A549 (cell line): ENCODE measurements around the gene GOLGA1. TPM values are rescaled to one million over a fixed set of nuclear protein-coding genes. Genes with fewer than 3 reads are reported as not detected.

ENCODE experiments used
- ATAC-seq, 2 experiments: fragments of 200-7000 bp in 1 of 2; fragments of >200 bp in 1 of 2; cut with Nextera tagmentation in 1 of 2; cut with Tn5 transposase in 1 of 2; 3 replicates each; pipeline versions ENCODE4 v1.8.0 to v1.9.1; 2018 to 2020; ENCODE audit warnings: mild to moderate bottlenecking in 1 of 2, moderate library complexity in 1 of 2
- CTCF ChIA-PET: fragments of 300-600 bp; sonication (Branson Sonifier 250); formaldehyde crosslinking; extraction: SDS; loops from one replicate; lab custom pipeline; 2021; ENCODE audit warnings: antibody characterized with exemption, inconsistent platforms; lab: Yijun Ruan, JAX
- POLR2A ChIA-PET: fragments of 350-600 bp; formaldehyde crosslinking; extraction: SDS; loops from one replicate; lab custom pipeline; 2021; ENCODE audit warnings: antibody characterized with exemption, inconsistent platforms; lab: Yijun Ruan, JAX
- DNase-seq, 2 experiments: peaks; one replicate each; pipeline versions ENCODE4 v3.0.0 to v3.0.0-alpha.2; 2011 to 2016; ENCODE audit warnings: low read depth in 1 of 2, low spot score in 1 of 2
- FAIRE-seq: peaks from 2 replicates; lab custom pipeline; 2011; peaks lifted over from hg19 to GRCh38; lab: Jason Lieb, UNC
- H3K27ac ChIP-seq, 2 experiments: fragments of >200 bp; sonication (Bioruptor Twin); formaldehyde crosslinking; 3 replicates each; pipeline ENCODE4 v1.5.1; 2016 to 2017
- H3K4me1 ChIP-seq: fragments of >200 bp; sonication (Bioruptor Twin); formaldehyde crosslinking; 3 replicates; pipeline ENCODE4 v1.6.1; 2016
- H3K4me2 ChIP-seq: fragments of >200 bp; sonication (Bioruptor Twin); formaldehyde crosslinking; 3 replicates; pipeline ENCODE4 v1.6.1; 2016
- H3K4me3 ChIP-seq: fragments of >200 bp; sonication (Bioruptor Twin); formaldehyde crosslinking; 3 replicates; pipeline ENCODE4 v1.5.1; 2016
- H3K9me3 ChIP-seq: fragments of >200 bp; sonication (Bioruptor Twin); formaldehyde crosslinking; 3 replicates; pipeline ENCODE4 v1.6.1; 2016
- CBX2 ChIP-seq: fragments of 200-600 bp; sonication (generic); IDR thresholded peaks from 2 replicates; pipeline ENCODE4 v1.6.1; 2016; ENCODE audit warnings: low read depth, mild to moderate bottlenecking, borderline replicate concordance
- CBX8 ChIP-seq: fragments of 200-600 bp; sonication (generic); IDR thresholded peaks from 2 replicates; pipeline ENCODE4 v1.6.1; 2016
- CEBPB ChIP-seq, 2 experiments: fragments of >200 bp in 1 of 2; sonication (Bioruptor Twin) in 1 of 2; formaldehyde crosslinking in 1 of 2; IDR thresholded peaks; 2 replicates each; pipeline ENCODE4 v1.6.1; 2012 to 2016
- CHD2 ChIP-seq: fragments of 150-350 bp; IDR thresholded peaks from 2 replicates; pipeline ENCODE4 v1.6.1; 2014; ENCODE audit warnings: low read length; ENCODE audit not compliant: partially characterized antibody
- ELK1 ChIP-seq: fragments of 150-350 bp; IDR thresholded peaks from 2 replicates; pipeline ENCODE4 v1.6.1; 2014; ENCODE audit warnings: low read depth, mild to moderate bottlenecking, low read length
- FOSB ChIP-seq: fragments of 250-450 bp; sonication (Bioruptor Pico); IDR thresholded peaks from 2 replicates; pipeline ENCODE4 v1.5.0; 2020; ENCODE audit warnings: mild to moderate bottlenecking, moderate library complexity
- FOSL2 ChIP-seq, 2 experiments: fragments of 450-650 bp in 1 of 2; fragments of >200 bp in 1 of 2; sonication (Bioruptor Twin) in 1 of 2; formaldehyde crosslinking; IDR thresholded peaks; 2 replicates each; pipeline versions ENCODE4 v1.5.0 to v1.6.1; 2016 to 2020; ENCODE audit warnings: mild to moderate bottlenecking in 1 of 2, moderate library complexity in 1 of 2
- GATA3 ChIP-seq: IDR thresholded peaks from 2 replicates; pipeline ENCODE4 v1.6.1; 2012; ENCODE audit warnings: borderline replicate concordance
- HEYL ChIP-seq: fragments of 250-450 bp; sonication (Bioruptor Pico); IDR thresholded peaks from 2 replicates; pipeline ENCODE4 v1.8.0; 2021; ENCODE audit warnings: mild to moderate bottlenecking, moderate library complexity
- HMGXB4 ChIP-seq: fragments of 250-450 bp; sonication (Bioruptor Pico); IDR thresholded peaks from 2 replicates; pipeline ENCODE4 v1.5.0; 2021; ENCODE audit warnings: mild to moderate bottlenecking, moderate library complexity, borderline replicate concordance
- HOXA7 ChIP-seq: fragments of 250-450 bp; sonication (Bioruptor Pico); IDR thresholded peaks from 2 replicates; pipeline ENCODE4 v1.5.0; 2020; ENCODE audit warnings: mild to moderate bottlenecking, moderate library complexity
- JUN ChIP-seq, 2 experiments: fragments of >200 bp; sonication (Bioruptor Twin); formaldehyde crosslinking; IDR thresholded peaks; 2 replicates in 1 of 2; 3 replicates in 1 of 2; pipeline ENCODE4 v1.6.1; 2016 to 2017
- JUNB ChIP-seq: fragments of >200 bp; sonication (Bioruptor Twin); formaldehyde crosslinking; IDR thresholded peaks from 2 replicates; pipeline ENCODE4 v1.6.1; 2016
- KDM1A ChIP-seq: fragments of 200-600 bp; sonication (generic); IDR thresholded peaks from 2 replicates; pipeline ENCODE4 v1.6.1; 2016; ENCODE audit warnings: low read depth, mild to moderate bottlenecking
- MAFK ChIP-seq: fragments of 450-650 bp; IDR thresholded peaks from 2 replicates; pipeline ENCODE4 v1.6.1; 2014; ENCODE audit not compliant: partially characterized antibody
- NFE2L2 ChIP-seq: fragments of 150-350 bp; conservative IDR thresholded peaks from 2 replicates; pipeline ENCODE4 v1.6.1; 2014; ENCODE audit warnings: low read length
- NPAS2 ChIP-seq: fragments of 250-450 bp; sonication (Bioruptor Pico); IDR thresholded peaks from 2 replicates; pipeline ENCODE4 v1.8.0; 2022; ENCODE audit warnings: mild to moderate bottlenecking, moderate library complexity, borderline replicate concordance
- PHF8 ChIP-seq: fragments of 200-600 bp; sonication (generic); IDR thresholded peaks from 2 replicates; pipeline ENCODE4 v1.6.1; 2016; ENCODE audit warnings: low read depth, mild to moderate bottlenecking, antibody characterized with exemption, moderate library complexity, borderline replicate concordance
- POLR2A ChIP-seq: IDR thresholded peaks from 2 replicates; pipeline ENCODE4 v1.6.1; 2012; ENCODE audit warnings: mild to moderate bottlenecking, low read length
- POLR2AphosphoS2 ChIP-seq: conservative IDR thresholded peaks from 2 replicates; pipeline ENCODE4 v1.6.1; 2012; ENCODE audit warnings: low read length, improper control_type of control experiment, inconsistent platforms
- RARB ChIP-seq: fragments of 250-450 bp; sonication (Bioruptor Pico); IDR thresholded peaks from 2 replicates; pipeline ENCODE4 v1.8.0; 2021; ENCODE audit warnings: mild to moderate bottlenecking, moderate library complexity
- RCOR1 ChIP-seq: fragments of 150-350 bp; IDR thresholded peaks from 2 replicates; pipeline ENCODE4 v1.6.1; 2014; ENCODE audit warnings: antibody characterized with exemption, low read length, low read depth
- RFX5 ChIP-seq: fragments of 450-650 bp; IDR thresholded peaks from 2 replicates; pipeline ENCODE4 v1.7.1; 2014; ENCODE audit warnings: antibody characterized with exemption, mild to moderate bottlenecking, moderate library complexity
- RNF2 ChIP-seq: fragments of 200-600 bp; sonication (generic); IDR thresholded peaks from 2 replicates; pipeline ENCODE4 v1.6.1; 2016; ENCODE audit warnings: low read depth, mild to moderate bottlenecking, antibody characterized with exemption, moderate library complexity, borderline replicate concordance
- SMC3 ChIP-seq: fragments of >200 bp; sonication (Bioruptor Twin); formaldehyde crosslinking; IDR thresholded peaks from 3 replicates; pipeline ENCODE4 v1.6.1; 2018; ENCODE audit warnings: inconsistent platforms
- TFCP2L1 ChIP-seq: fragments of 250-450 bp; sonication (Bioruptor Pico); IDR thresholded peaks from 2 replicates; pipeline ENCODE4 v1.5.0; 2021; ENCODE audit warnings: mild to moderate bottlenecking
- ZSCAN20 ChIP-seq: fragments of 250-450 bp; sonication (Bioruptor Pico); IDR thresholded peaks from 2 replicates; pipeline ENCODE4 v1.8.0; 2022; ENCODE audit warnings: mild to moderate bottlenecking, moderate library complexity
- WGBS: methylation state at CpG from one replicate; pipeline ENCODE4 v1.1.6; 2017; ENCODE audit errors: missing lambda C conversion rate; 5-methylcytosine and 5-hydroxymethylcytosine counted together
- polyA plus RNA-seq, 4 experiments: library from polyadenylated mRNA; depleted of rRNA in 3 of 4; stranded (reverse); fragments of >200 nt; fragmentation: RNase III in 1 of 4; extraction: RNeasy Plus Mini Kit Qiagen cat#74134 plus additional on column Dnase treatment in 1 of 4; gene quantifications; 2 replicates in 3 of 4; 3 replicates in 1 of 4; pipeline ENCODE4 v1.2.3, GENCODE V29; 2011 to 2017

Gene GOLGA1
- polyA plus RNA-seq, 2 of the 4 experiments (the other 2 are of a cell fraction) = 10.0 to 19.4 TPM

GRCh38 chr9:124914753-124915405 lies 26.0 kb downstream of the GOLGA1 start:
- FAIRE-seq = no peak
- Histone ChIP-seq H3K4me2 (no peak overlapping the region), H3K27ac (no peak overlapping the region), H3K4me1 (no peaks in the 10 kb centered on the region), H3K9me3 (no peaks in the 10 kb centered on the region), H3K4me3 (no peak overlapping the region)
- no peak for ATAC-seq
- DNase-seq = no peak
- TF ChIP-seq JUN (IDR thresholded peaks at IDR 0.05) (no peak), PHF8 (no peak), HEYL (CRISPR knock-in tag) (no peak), NFE2L2 (no peak), RARB (CRISPR knock-in tag) (no peak), RFX5 (no peak), RCOR1 (no peak), CEBPB (IDR thresholded peaks at IDR 0.05) (no peak), FOSB (CRISPR knock-in tag) (no peak), CBX2 (no peak), GATA3 (no peak), TFCP2L1 (no peak), ZSCAN20 (CRISPR knock-in tag) (no peak), HMGXB4 (no peak), KDM1A (no peak), NPAS2 (no peak), CHD2 (no peak), SMC3 (no peak), POLR2AphosphoS2 (no peak)
- WGBS = 89% methylated on average over 5 of the region's 5 CpGs
- CTCF ChIA-PET = no interaction called here
- POLR2A ChIA-PET = no interaction called here

GRCh38 chr9:124913378-124913777 lies 27.5 kb downstream of the GOLGA1 start:
- DNase-seq (no peak), FAIRE-seq (no peak), ATAC-seq (no peak)
- ChIA-PET POLR2A (no interaction called here), CTCF (no interaction called here)
- Histone ChIP-seq H3K4me1 (no peaks in the 10 kb centered on the region), H3K9me3 (no peaks in the 10 kb centered on the region), H3K27ac (no peak overlapping the region), H3K4me3 (no peak overlapping the region), H3K4me2 (no peak overlapping the region)
- TF ChIP-seq FOSL2 (IDR thresholded peaks at IDR 0.05) = no peak
- no peak for TF ChIP-seq FOSL2 (CRISPR knock-in tag; IDR thresholded peaks at IDR 0.05)
- TF ChIP-seq POLR2AphosphoS2 = no peak
- TF ChIP-seq JUN (IDR thresholded peaks at IDR 0.05) = no peak
- no peak for TF ChIP-seq JUNB
- TF ChIP-seq RNF2 = no peak
- TF ChIP-seq ZSCAN20 (CRISPR knock-in tag) = no peak
- TF ChIP-seq POLR2A = no peak
- TF ChIP-seq ELK1 = no peak
- TF ChIP-seq MAFK = no peak
- no peak for TF ChIP-seq HOXA7 (CRISPR knock-in tag)
- no peak for TF ChIP-seq CBX8
- 90% methylated on average over 2 of the region's 2 CpGs for WGBS
